C4-2B (cell line): Measurements from ENCODE around the gene CARS1.

Experiments used
- CTCF ChIP-seq: fragments of 450-650 bp; conservative IDR thresholded peaks from 2 replicates; pipeline ENCODE4 v1.5.1; 2017; ENCODE audit warnings: mild to moderate bottlenecking
- ZFX ChIP-seq: fragments of 450-650 bp; IDR thresholded peaks from 2 replicates; pipeline ENCODE4 v1.6.1; 2017

- TF ChIP-seq CTCF (no peak), ZFX (no peak)
Observed at GRCh38 chr11:2952290-2952689, 104.9 kb downstream of the CARS1 start.
